GM21717 (cell line): Measurements from ENCODE around the gene ECSIT.
"Not testable (repeated sequence)": the region's sequence is repeated elsewhere in the genome, so short reads cannot be mapped to it uniquely, and the experiment has no call there.

ENCODE experiments used
- ATAC-seq: cut with Tn5 transposase; IDR thresholded peaks from one replicate; pipeline ENCODE4 v1.9.1; 2021; ENCODE audit warnings: mild to moderate bottlenecking, moderate library complexity; ENCODE audit not compliant: unreplicated experiment

ECSIT gene, protein sequence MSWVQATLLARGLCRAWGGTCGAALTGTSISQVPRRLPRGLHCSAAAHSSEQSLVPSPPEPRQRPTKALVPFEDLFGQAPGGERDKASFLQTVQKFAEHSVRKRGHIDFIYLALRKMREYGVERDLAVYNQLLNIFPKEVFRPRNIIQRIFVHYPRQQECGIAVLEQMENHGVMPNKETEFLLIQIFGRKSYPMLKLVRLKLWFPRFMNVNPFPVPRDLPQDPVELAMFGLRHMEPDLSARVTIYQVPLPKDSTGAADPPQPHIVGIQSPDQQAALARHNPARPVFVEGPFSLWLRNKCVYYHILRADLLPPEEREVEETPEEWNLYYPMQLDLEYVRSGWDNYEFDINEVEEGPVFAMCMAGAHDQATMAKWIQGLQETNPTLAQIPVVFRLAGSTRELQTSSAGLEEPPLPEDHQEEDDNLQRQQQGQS

DNA sequence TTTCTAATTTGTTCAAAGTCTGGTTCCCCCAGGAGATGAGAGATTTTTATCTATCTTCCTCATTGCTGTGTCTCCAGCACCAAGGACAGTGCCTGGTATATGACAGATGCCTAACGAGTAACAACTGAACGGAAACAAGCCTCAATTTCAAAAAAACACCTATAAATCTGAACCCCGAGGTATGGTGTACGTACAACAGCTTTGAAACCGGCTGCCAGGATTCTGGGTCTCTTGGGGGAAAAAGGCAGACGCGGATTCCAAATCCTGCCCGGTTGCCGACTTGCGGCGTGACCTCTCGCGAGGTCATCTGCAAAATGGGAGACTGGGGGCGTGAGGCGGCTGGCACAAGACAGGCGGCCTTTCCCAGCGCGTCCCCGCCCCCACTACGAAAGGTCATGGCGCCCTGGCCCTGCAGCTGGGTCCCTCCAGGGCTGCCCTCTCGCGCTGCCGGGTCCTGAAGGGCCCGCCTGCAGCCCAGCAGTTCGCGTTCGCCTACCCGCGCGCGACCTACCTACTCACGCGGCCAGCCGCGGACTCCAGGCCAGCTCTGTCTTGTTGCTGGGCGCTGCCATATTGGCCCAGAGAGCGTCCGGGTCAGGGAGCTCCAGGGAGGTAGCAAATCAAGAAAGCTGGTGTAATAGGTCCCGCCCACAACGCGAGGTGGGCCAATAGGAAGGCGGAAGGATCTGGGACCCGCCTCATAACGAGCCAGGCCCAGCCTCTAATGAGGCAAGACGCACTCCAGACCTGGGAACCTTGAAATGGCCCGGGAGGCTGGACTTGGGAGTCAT, at the start of gene ECSIT:
TSS of gene ECSIT (minus strand) at position 584 of the 791 bp plus-strand sequence. CDS start 9,964 bp downstream, outside the sequence.
- peak; percentile 92 for ATAC-seq

- no peak for ATAC-seq
Observed at GRCh38 chr19:11577451-11578257, 48.7 kb upstream of the ECSIT start, which contains the start of gene ACP5. Gene ACP5 (minus strand): TSS chr19:11577645. CDS start chr19:11577317, 328 bp downstream.

DNA sequence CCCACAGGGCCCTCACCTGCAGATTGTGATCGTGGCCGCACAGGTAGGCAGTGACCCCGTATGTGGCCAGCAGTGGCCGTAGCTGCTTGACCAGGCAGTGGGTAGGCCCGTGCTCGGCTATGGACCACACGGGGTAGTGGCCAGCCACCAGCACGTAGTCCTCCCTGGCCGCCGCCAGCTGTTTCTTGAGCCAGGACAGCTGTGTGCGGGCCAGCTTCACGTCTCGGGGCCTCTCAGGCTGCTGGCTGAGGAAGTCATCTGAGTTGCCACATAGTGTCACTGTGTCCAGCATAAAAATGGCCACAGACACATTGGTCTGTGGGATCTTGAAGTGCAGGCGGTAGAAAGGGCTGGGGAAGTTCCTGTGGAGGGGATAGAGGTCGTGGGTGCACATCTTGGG, 47.3 kb upstream of the ECSIT start:
- no peak for ATAC-seq

DNA sequence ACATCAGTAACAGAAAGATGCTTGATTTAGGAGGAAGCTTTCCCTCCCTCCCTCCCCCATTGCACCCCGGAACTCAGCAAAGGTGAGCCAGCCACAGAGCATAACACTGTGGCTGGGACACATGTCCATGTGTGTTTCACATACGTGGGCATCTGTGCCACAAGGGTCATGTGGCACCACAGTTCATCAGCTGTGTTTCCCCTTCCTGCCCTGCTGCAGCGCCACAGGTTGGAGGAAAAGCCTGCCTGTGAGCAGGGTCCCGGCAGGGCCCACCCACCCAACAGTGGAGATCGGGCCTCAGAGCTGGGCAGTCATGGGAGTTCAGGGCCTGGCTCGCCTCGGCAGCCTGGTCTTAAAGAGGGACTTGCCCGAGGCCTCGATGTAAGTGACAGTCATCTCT, 45.8 kb upstream of the ECSIT start:
- ATAC-seq = no peak

DNA sequence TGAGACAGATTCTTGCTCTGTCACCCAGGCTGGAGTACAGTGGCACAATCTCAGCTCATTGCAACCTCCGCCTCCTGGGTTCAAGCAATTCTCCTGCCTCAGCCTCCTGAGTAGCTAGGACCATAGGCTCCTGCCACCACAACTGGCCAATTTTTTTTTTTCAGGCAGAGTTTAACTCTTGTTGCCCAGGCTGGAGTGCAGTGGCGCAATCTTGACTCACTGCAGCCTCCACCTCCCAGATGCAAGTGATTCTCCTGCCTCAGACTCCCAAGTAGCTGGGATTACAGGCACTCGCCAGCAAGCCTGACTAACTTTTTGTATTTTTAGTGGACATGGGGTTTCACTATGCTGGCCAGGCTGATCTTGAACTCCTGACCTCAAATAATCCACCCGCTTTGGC, 44.8 kb upstream of the ECSIT start:
- not testable (repeated sequence) for ATAC-seq

GRCh38 chr19:11573354-11573753, 44.4 kb upstream of the ECSIT start:
- ATAC-seq = not testable (repeated sequence)

GRCh38 chr19:11570039-11570462, 41.1 kb upstream of the ECSIT start:
- no peak for ATAC-seq

DNA sequence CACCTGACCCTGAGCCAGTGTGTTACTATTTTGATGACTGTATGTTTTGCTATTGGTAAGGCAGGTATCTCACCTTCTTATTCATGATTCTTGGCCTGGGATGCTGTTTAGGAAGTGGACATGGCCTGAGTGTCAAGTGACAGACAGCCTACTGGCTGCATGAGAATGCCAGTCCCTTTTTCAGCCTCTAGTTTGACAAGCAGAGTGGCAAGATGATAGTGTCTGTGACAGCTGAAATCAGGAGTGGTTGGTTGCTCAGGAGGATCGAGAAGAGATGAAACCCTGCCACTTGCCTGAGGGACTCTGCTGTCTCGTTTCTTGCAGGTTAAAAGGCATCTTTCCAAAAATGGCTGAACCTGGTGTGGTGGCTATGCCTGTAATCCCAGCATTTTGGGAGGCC, 37.2 kb upstream of the ECSIT start:
- ATAC-seq = no peak

DNA sequence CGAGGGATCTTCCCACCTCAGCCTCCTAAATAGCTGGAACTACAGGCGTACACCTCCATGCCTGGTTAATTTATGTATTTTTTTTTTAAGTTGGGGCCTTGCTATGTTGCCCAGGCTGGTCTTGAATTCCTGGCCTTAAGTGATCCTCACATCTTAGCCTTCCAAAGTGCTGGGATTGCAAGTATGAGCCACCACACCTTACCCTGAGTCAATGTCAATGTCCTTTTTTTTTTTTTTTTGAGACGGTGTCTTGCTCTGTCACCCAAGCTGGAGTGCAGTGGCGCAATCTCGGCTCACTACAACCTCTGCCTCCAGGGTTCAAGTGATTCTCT, 36.7 kb upstream of the ECSIT start:
- ATAC-seq = not testable (repeated sequence)

- not testable (repeated sequence) for ATAC-seq
Observed at GRCh38 chr19:11564082-11564807, 35.3 kb upstream of the ECSIT start.

- no peak for ATAC-seq
Observed at GRCh38 chr19:11563532-11563931, 34.6 kb upstream of the ECSIT start.

GRCh38 chr19:11560404-11561051, 31.6 kb upstream of the ECSIT start:
- ATAC-seq = no peak

- ATAC-seq = peak; percentile 72
Observed at GRCh38 chr19:11558881-11559828, 30.2 kb upstream of the ECSIT start, which contains the start of gene ELOF1. Gene ELOF1 (minus strand): TSS chr19:11559230. CDS start chr19:11554347, 4,883 bp downstream.

DNA sequence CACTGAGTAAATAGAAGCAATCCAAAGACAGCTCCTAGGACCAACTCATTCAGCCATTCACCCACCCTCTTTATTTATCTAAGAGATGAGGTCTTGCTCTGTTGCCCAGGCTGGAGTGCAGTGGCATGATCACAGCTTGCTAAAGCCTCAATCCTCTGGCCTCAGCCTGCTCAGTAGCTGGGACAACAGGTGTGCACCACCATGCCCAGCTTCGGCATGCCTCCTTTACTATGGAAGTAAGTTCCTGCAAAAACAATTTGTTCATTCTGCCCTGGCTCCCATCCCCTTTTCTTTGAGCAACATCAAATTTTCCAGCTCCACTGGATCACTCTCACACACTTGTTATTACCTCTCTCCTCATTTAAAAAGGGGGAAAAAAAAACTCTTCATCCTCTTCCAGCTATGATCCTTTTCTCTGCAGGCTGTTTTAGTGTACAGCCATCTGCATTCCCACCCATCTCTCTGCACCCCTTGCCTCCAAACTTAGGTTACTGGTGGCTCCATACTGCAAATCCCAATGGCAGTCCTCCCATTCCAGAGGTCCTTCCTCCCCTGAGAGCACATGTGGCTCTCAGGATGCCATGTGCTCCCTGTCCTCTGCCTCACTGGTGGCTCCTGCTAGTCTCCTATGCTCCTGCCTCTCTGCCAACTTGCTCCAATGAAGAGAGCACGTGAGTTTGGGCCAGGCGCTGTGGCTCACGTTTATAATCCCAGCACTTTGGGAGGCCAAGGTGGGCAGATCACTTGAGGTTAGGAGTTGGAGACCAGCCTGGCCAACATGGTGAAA, 27.9 kb upstream of the ECSIT start:
- no peak for ATAC-seq

GRCh38 chr19:11555246-11555645, 26.3 kb upstream of the ECSIT start:
- ATAC-seq = no peak

GRCh38 chr19:11554160-11554559, 25.2 kb upstream of the ECSIT start:
- ATAC-seq = no peak

DNA sequence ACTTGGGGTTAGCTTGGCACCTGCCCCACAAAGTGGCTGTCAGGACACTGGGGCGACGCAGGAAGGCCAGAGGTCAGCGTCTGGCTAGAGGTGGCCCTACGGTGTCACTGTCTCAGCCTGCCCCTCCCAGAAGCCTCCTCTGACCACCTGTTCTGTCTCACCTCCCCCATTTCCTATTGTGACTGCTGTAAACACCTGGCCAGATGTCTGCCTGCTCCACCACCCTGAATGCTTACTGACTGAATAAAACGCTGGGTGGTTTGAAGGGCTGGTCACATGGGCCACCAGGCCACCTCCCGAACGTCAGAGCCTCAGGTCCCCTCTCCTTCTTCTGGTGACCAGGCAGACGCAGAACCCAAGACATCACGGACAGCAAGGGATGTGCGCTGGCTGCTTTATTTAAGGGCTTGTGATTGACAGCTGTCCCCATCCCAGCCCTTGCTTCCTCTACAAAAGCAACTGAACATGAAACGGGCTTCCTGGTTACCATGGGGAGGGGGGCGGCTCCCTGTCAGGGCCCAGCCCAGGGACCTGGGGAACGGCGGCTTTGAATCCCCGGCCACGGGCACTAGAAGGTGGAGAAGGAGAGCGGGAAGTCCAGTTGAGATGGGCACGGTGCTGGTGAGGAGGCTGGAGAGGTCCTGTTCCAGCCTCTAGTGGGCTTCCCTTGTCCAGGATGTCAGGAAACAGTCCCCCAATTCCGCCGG, 23.9 kb upstream of the ECSIT start:
- ATAC-seq = no peak
